Lung (tissue), 12 donors: Measurements from ENCODE around the gene SLC17A2. TPM values are rescaled to one million over a fixed set of nuclear protein-coding genes. Genes with fewer than 3 reads are reported as not detected.
A peak's percentile ranks its signal among the peaks of the same experiment; 100 is the strongest.

ENCODE experiments used
- ATAC-seq: fragments of 200-7000 bp; cut with Tn5 transposase; one replicate; pipeline ENCODE4 v1.9.1; 2020; ENCODE audit warnings: moderate number of reproducible peaks; ENCODE audit not compliant: insufficient read depth, low FRiP score
- DNase-seq, 3 donors: peaks; one replicate each; pipeline ENCODE4 v3.0.0-alpha.2; 2013 to 2017
- H3K27ac ChIP-seq, 2 donors: one replicate each; pipeline ENCODE4 v1.5.1; 2013; ENCODE audit warnings: mild to moderate bottlenecking in 2 of 2, moderate library complexity in 2 of 2, control low read depth in 1 of 2, inconsistent platforms in 1 of 2, low read depth in 1 of 2, low read length in 1 of 2
- H3K27me3 ChIP-seq, 3 donors: one replicate each; pipeline ENCODE4 v1.5.1; 2013; ENCODE audit warnings: low read length in 2 of 3; ENCODE audit not compliant: control insufficient read depth in 3 of 3, insufficient read depth in 3 of 3
- H3K36me3 ChIP-seq, 4 donors: one replicate each; pipeline ENCODE4 v1.5.1; 2013; ENCODE audit warnings: low read length in 4 of 4, mild to moderate bottlenecking in 1 of 4, moderate library complexity in 1 of 4; ENCODE audit not compliant: control insufficient read depth in 4 of 4, insufficient read depth in 4 of 4
- H3K4me1 ChIP-seq, 5 donors: one replicate each; pipeline ENCODE4 v1.5.1; 2013; ENCODE audit warnings: low read length in 5 of 5, mild to moderate bottlenecking in 2 of 5, moderate library complexity in 1 of 5; ENCODE audit not compliant: control insufficient read depth in 5 of 5, insufficient read depth in 5 of 5
- H3K4me3 ChIP-seq: one replicate; pipeline ENCODE4 v1.5.1; 2013; ENCODE audit warnings: mild to moderate bottlenecking, control low read depth, moderate library complexity
- H3K9ac ChIP-seq, 2 donors: one replicate each; pipeline ENCODE4 v1.5.1; 2013; ENCODE audit warnings: low read length in 2 of 2, control low read depth in 1 of 2; ENCODE audit not compliant: insufficient read depth in 1 of 2
- H3K9me3 ChIP-seq, 4 donors: one replicate each; pipeline ENCODE4 v1.5.1; 2013; ENCODE audit warnings: low read length in 3 of 4, mild to moderate bottlenecking in 1 of 4, moderate library complexity in 1 of 4; ENCODE audit not compliant: control insufficient read depth in 4 of 4, insufficient read depth in 3 of 4
- WGBS, 2 donors: extraction: QIAGEN DNeasy Blood & Tissue Kit; methylation state at CpG; one replicate each; pipeline ENCODE4 v1.1.7; 2013; 5-methylcytosine and 5-hydroxymethylcytosine counted together
- polyA plus RNA-seq, 2 donors: library from polyadenylated mRNA; stranded (reverse); fragments of 200-250 nt; gene quantifications; one replicate each; pipeline ENCODE4 v1.2.1, GENCODE V29; 2013
- total RNA-seq, 2 donors: library from RNA; depleted of rRNA in 1 of 2; stranded (reverse); fragments of >200 nt in 1 of 2; gene quantifications; one replicate each; pipeline ENCODE4 v1.2.1, GENCODE V29; 2014 to 2021
- TF ChIP-seq, protein P1 (sequence below): IDR thresholded peaks from 2 replicates; pipeline ENCODE4 v1.5.1; 2012; ENCODE audit warnings: mild to moderate bottlenecking; ENCODE audit errors: control extremely low read depth, extremely low read depth
- donor health status: control.
- donor health status: control.
- donor health status: Bipolar disorder and iron deficiency.
- donor health status: healthy.
- donor health status: DM: yes; HTN: yes; CAD: no.

The SLC17A2 gene
- total and polyA plus RNA-seq, 4 donors, result not detected

DNA sequence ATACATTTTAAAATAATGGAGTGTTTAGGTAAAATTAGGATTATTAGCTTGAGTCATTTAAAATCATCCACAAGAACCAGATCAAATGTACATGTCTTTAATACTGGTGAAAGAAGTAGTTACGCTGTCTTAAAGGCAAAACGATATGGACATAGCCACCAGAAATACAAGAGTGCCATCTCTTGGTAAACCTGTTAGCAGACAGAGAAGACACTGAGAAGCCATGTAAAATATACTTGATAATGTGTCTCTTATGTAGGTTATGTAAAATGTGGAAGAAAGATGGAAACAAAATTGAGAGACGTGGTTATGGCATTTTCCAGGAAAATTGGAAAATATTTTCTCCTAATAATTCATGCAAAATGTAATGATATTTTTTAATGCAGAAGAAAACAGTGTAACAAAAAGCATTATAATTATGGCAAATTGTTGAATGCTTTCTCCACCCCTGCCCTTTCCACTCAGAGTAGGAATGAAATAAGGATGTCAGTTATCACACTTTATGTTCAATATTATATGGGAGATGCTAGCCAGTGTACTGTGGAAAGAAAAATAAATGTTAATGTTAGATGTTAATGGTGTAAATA, 12.2 kb upstream of the SLC17A2 start:
- Histone ChIP-seq H3K9ac (no peak overlapping the region), H3K4me1 (no peaks in the 10 kb centered on the region), H3K27ac (no peak overlapping the region), H3K9me3 (no peaks in the 10 kb centered on the region), H3K27me3 (no peaks in the 10 kb centered on the region), H3K36me3 (no peaks in the 10 kb centered on the region), H3K4me3 (no peak overlapping the region)
- TF ChIP-seq, protein P1, sequence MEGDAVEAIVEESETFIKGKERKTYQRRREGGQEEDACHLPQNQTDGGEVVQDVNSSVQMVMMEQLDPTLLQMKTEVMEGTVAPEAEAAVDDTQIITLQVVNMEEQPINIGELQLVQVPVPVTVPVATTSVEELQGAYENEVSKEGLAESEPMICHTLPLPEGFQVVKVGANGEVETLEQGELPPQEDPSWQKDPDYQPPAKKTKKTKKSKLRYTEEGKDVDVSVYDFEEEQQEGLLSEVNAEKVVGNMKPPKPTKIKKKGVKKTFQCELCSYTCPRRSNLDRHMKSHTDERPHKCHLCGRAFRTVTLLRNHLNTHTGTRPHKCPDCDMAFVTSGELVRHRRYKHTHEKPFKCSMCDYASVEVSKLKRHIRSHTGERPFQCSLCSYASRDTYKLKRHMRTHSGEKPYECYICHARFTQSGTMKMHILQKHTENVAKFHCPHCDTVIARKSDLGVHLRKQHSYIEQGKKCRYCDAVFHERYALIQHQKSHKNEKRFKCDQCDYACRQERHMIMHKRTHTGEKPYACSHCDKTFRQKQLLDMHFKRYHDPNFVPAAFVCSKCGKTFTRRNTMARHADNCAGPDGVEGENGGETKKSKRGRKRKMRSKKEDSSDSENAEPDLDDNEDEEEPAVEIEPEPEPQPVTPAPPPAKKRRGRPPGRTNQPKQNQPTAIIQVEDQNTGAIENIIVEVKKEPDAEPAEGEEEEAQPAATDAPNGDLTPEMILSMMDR, result peak; percentile 9
- ATAC-seq (no peak), DNase-seq (peak in 2 of 3 donors; percentile 58 to 65)
- WGBS, 2 donors, result 44 to 50% methylated on average over 3 of the region's 3 CpGs

DNA sequence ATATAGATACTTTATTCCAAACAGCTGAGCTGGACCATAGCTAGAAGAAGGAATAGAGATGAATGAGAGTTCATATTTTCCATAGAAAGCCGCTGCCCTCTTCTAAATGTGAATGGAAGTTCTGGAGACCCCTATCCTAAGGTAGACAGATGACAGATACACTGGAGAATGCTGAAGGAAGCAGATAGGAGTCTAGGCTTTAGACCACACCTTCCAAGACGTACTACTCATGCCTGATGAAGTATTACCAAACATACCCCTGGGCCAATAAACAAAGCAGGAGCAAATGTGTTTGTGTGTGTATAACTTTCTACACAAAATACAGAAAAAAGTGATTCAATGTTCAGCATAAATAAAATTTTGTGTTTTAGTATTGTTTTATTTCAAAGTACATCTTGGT, 9.1 kb upstream of the SLC17A2 start:
- ATAC-seq, result no peak
- H3K9ac ChIP-seq, result no peak overlapping the region
- no peaks in the 10 kb centered on the region for H3K36me3 ChIP-seq
- H3K4me1 ChIP-seq, result no peaks in the 10 kb centered on the region
- H3K4me3 ChIP-seq, result no peak overlapping the region
- H3K9me3 ChIP-seq, result no peaks in the 10 kb centered on the region
- no peak for DNase-seq
- H3K27ac ChIP-seq, result no peak overlapping the region
- WGBS, 2 donors, result 76 to 78% methylated on average over 2 of the region's 2 CpGs
- TF ChIP-seq, protein P1, result no peak
- H3K27me3 ChIP-seq, result peaks cover 0 to 3% (median 0%) of the 10 kb centered on the region in 3 donors

DNA sequence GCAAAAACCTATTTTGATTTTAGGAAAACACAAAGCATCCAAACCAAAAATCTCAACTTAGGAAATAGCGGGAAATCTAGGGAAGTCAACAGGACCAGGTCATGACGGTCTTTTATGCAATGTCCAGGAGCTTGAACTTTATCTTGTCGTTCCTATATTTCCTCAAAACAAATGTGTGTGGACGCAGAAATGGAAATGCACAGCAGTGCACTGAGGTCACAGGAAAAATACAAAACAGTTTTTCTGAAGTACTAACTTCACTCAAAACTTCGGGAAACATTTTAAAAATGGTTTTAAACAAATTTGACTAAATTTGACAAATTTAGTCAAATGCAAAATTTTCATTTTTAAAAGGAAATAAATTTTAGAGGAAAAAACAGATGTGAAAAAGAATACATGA, 5.5 kb upstream of the SLC17A2 start:
- TF ChIP-seq, protein P1, result no peak

DNA sequence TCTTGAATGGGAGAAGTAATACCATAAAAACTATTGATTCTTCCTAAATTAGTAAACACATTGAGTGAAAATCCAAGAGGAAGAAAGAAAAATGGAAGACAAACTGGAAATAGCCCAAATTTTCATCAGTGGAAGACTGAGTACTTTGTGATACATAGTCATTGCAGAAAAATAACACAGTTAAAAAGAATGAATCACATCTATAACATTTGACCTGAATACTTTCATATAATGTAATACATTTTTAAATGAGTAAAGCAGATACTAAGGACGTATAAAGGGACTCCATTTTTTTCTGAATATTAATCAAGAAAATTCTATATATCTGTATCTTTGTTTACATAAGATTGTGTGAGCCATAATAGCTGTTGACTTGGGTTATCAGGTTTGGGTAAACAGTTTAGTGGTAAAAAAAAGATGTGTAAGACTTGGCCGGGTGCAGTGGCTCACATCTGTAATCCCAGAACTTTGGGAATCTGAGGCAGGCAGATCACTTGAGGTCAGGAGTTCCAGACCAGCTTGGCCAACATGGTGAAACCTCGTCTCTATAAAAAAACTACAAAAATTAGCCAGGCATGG, 4.3 kb upstream of the SLC17A2 start:
- no peaks in the 10 kb centered on the region for H3K9me3 ChIP-seq
- H3K9ac ChIP-seq, result no peak overlapping the region
- H3K4me1 ChIP-seq, result no peaks in the 10 kb centered on the region
- no peaks in the 10 kb centered on the region for H3K36me3 ChIP-seq
- no peak overlapping the region for H3K27ac ChIP-seq
- DNase-seq, result no peak
- WGBS, 2 donors, result 68 to 76% methylated on average over 3 of the region's 3 CpGs
- peaks cover 0 to 3% (median 0%) of the 10 kb centered on the region in 3 donors for H3K27me3 ChIP-seq
- H3K4me3 ChIP-seq, result no peak overlapping the region
- TF ChIP-seq, protein P1, result no peak
- no peak for ATAC-seq

More for the DNA sequence above, 5.5 kb upstream of the SLC17A2 start:
- no peaks in the 10 kb centered on the region for H3K36me3 ChIP-seq
- no peaks in the 10 kb centered on the region for H3K4me1 ChIP-seq
- ATAC-seq (no peak), DNase-seq (no peak)
- H3K27me3 ChIP-seq, result peaks cover 0 to 3% (median 0%) of the 10 kb centered on the region in 3 donors
- no peaks in the 10 kb centered on the region for H3K9me3 ChIP-seq
- H3K4me3 ChIP-seq, result no peak overlapping the region
- H3K9ac ChIP-seq, result no peak overlapping the region
- 88 to 90% methylated on average over 5 of the region's 5 CpGs for WGBS, 2 donors
- no peak overlapping the region for H3K27ac ChIP-seq
